CD14-positive monocyte (primary cell): ENCODE data around the gene AIFM3. TPM values are rescaled to one million over a fixed set of nuclear protein-coding genes. Genes with fewer than 3 reads are reported as not detected.

Experiments
- DNase-seq, 3 donors: peaks; one replicate each; pipeline ENCODE4 v3.0.0-alpha.2; 2011 to 2022
- H2AFZ ChIP-seq: 2 replicates; pipeline ENCODE4 v1.6.0; 2012; ENCODE audit warnings: mild to moderate bottlenecking, low read depth, low read length, inconsistent platforms; ENCODE audit not compliant: insufficient read depth, poor library complexity, severe bottlenecking
- H3K27ac ChIP-seq, 2 donors: 1 replicate in 1 of 2; 2 replicates in 1 of 2; pipeline ENCODE4 v1.5.1; 2012 to 2013; ENCODE audit warnings: low read length in 2 of 2, control low read depth in 1 of 2, inconsistent platforms in 1 of 2, low read depth in 1 of 2, mild to moderate bottlenecking in 1 of 2
- H3K27me3 ChIP-seq, 2 donors: one replicate each; pipeline versions ENCODE4 v1.6.0 to v1.6.1; 2011 to 2013; ENCODE audit warnings: low read length in 2 of 2; ENCODE audit not compliant: control insufficient read depth in 2 of 2, insufficient read depth in 2 of 2
- H3K36me3 ChIP-seq, 2 donors: replicated peaks in 1 of 2; 1 replicate in 1 of 2; 2 replicates in 1 of 2; pipeline versions ENCODE4 v1.5.1 to v1.6.1; 2012 to 2013; ENCODE audit warnings: low read length in 2 of 2, control low read depth in 1 of 2, inconsistent platforms in 1 of 2, mild to moderate bottlenecking in 1 of 2; ENCODE audit not compliant: insufficient read depth in 2 of 2, control insufficient read depth in 1 of 2
- H3K4me1 ChIP-seq, 2 donors: 1 replicate in 1 of 2; 2 replicates in 1 of 2; pipeline versions ENCODE4 v1.5.1 to v1.6.1; 2012 to 2013; ENCODE audit warnings: low read length in 2 of 2, control low read depth in 1 of 2, inconsistent platforms in 1 of 2, mild to moderate bottlenecking in 1 of 2, moderate library complexity in 1 of 2; ENCODE audit not compliant: insufficient read depth in 2 of 2, control insufficient read depth in 1 of 2
- H3K4me2 ChIP-seq: replicated peaks from 2 replicates; pipeline ENCODE3; 2012; ENCODE audit warnings: low read length, moderate library complexity, mild to moderate bottlenecking; ENCODE audit not compliant: poor library complexity, severe bottlenecking; ENCODE audit errors: extremely low read depth
- H3K4me3 ChIP-seq, 3 experiments: fragments of 200-600 bp in 1 of 3; sonication (generic) in 1 of 3; replicated peaks in 1 of 3; 1 replicate in 2 of 3; 2 replicates in 1 of 3; pipeline ENCODE4 v1.5.1; 2011 to 2013; ENCODE audit warnings: low read length in 3 of 3, mild to moderate bottlenecking in 3 of 3, control low read depth in 2 of 3, low read depth in 2 of 3, inconsistent platforms in 1 of 3, moderate library complexity in 1 of 3
- H3K79me2 ChIP-seq: 2 replicates; pipeline ENCODE4 v1.6.0; 2012; ENCODE audit warnings: mild to moderate bottlenecking, control low read depth, inconsistent platforms, low read length, moderate library complexity; ENCODE audit not compliant: insufficient read depth
- H3K9ac ChIP-seq: 2 replicates; pipeline ENCODE4 v1.6.0; 2017; ENCODE audit warnings: low read length, mild to moderate bottlenecking; ENCODE audit not compliant: insufficient read depth, poor library complexity, severe bottlenecking
- H3K9me3 ChIP-seq, 2 donors: replicated peaks in 1 of 2; 1 replicate in 1 of 2; 2 replicates in 1 of 2; pipeline versions ENCODE4 v1.5.1 to v1.6.1; 2012 to 2013; ENCODE audit warnings: low read length in 2 of 2, control low read depth in 1 of 2; ENCODE audit not compliant: control insufficient read depth in 1 of 2, insufficient read depth in 1 of 2
- H4K20me1 ChIP-seq: 2 replicates; pipeline ENCODE4 v1.6.0; 2012; ENCODE audit warnings: mild to moderate bottlenecking, low read length, control low read depth, moderate library complexity; ENCODE audit not compliant: insufficient read depth
- H3K27ac Mint-ChIP-seq, 7 donors: one replicate each; pipeline ENCODE4 v1.8.0; 2020; ENCODE audit warnings: mild to moderate bottlenecking in 7 of 7, mixed read lengths in 7 of 7, moderate library complexity in 6 of 7, inconsistent platforms in 2 of 7
- H3K27me3 Mint-ChIP-seq, 3 donors: one replicate each; pipeline ENCODE4 v1.8.0; 2021 to 2022; ENCODE audit warnings: low read depth in 3 of 3, mild to moderate bottlenecking in 3 of 3, mixed read lengths in 3 of 3, moderate library complexity in 3 of 3, inconsistent platforms in 1 of 3
- H3K36me3 Mint-ChIP-seq, 2 donors: one replicate each; pipeline ENCODE4 v1.8.0; 2020; ENCODE audit warnings: mixed read lengths in 2 of 2, inconsistent platforms in 1 of 2, mild to moderate bottlenecking in 1 of 2
- H3K4me1 Mint-ChIP-seq: one replicate; pipeline ENCODE4 v1.8.0; 2020; ENCODE audit warnings: mild to moderate bottlenecking, mixed read lengths
- H3K4me3 Mint-ChIP-seq, 2 donors: one replicate each; pipeline ENCODE4 v1.8.0; 2020; ENCODE audit warnings: mild to moderate bottlenecking in 2 of 2, mixed read lengths in 2 of 2, moderate library complexity in 1 of 2
- H3K9me3 Mint-ChIP-seq, 7 donors: one replicate each; pipeline ENCODE4 v1.8.0; 2020 to 2022; ENCODE audit warnings: mixed read lengths in 7 of 7, mild to moderate bottlenecking in 6 of 7, moderate library complexity in 6 of 7, inconsistent platforms in 2 of 7
- WGBS: methylation state at CpG from one replicate; pipeline ENCODE4 v1.1.5; 2013; ENCODE audit warnings: missing lambda C conversion rate; ENCODE audit not compliant: insufficient coverage; 5-methylcytosine and 5-hydroxymethylcytosine counted together
- intact Hi-C, 2 donors: fragments of 100-400 bp; cut with micrococcal nuclease; formaldehyde crosslinking; loops; one replicate each; pipeline versions ENCODE4 v1.15.0 to v1.15.1; 2023
- polyA plus RNA-seq, 3 donors: library from polyadenylated mRNA; depleted of rRNA in 1 of 3; unstranded in 2 of 3; stranded (reverse) in 1 of 3; fragments of 300-500 nt in 2 of 3; fragments of >200 nt in 1 of 3; fragmentation: Illumina TruSeq in 2 of 3; gene quantifications; 1 replicate in 2 of 3; 2 replicates in 1 of 3; pipeline ENCODE4 v1.2.3, GENCODE V29; 2012 to 2021
- TF ChIP-seq, protein P1 (sequence below): fragments of 200-600 bp; IDR thresholded peaks from one replicate; pipeline ENCODE4 v1.8.0; 2022; ENCODE audit warnings: antibody characterized with exemption, mild to moderate bottlenecking

Gene AIFM3
- polyA plus RNA-seq, 3 donors = 2.1 to 40.9 (median 2.3) TPM

DNA sequence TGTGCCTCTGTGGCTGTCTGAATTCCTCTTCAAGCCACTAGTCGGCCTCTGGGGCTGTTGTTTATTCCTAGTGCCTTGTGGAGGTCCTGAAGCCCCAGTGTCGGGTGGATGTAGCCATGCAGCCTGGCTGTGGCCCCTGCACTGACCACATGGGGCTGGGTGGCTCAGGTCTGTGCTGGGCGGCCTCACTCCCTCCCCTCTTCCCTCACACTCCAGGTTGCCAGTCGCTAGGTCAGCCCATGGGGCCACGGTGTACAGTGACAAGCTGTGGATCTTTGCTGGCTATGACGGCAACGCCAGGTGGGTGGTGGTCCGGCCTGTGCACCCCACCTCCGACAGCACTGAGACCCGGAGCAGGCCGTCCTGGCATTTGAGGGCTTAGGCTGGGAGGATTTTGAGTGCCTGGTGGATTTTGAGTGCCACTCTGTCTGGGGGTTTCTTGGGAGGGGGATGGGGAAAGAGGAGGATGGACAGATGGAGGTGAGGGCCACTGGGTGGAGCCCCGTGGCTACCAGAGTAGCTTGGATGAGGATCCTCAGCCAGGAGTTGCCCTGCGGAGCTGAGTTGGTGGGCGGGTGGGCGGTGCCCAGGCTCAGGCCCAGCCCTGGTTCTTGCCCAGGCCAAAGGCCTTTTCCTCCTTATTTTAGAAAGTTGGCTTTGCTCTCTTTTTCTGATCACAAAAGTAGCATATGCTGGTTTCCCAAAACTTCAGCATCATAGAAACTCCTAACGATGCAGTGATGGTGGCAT is 21.7 kb downstream of the AIFM3 start:
- no peak overlapping the region for H3K27ac Mint-ChIP-seq
- Histone ChIP-seq H4K20me1 (no peaks in the 10 kb centered on the region), H3K9me3 (no peaks in the 10 kb centered on the region), H3K27ac (no peak overlapping the region), H3K79me2 (no peaks in the 10 kb centered on the region), H3K4me1 (no peaks in the 10 kb centered on the region), H2AFZ (no peak overlapping the region), H3K36me3 (peaks cover 67 to 80% of the 10 kb centered on the region in 2 donors), H3K9ac (no peak overlapping the region), H3K4me3 (no peak overlapping the region), H3K27me3 (no peaks in the 10 kb centered on the region), H3K4me2 (no peak overlapping the region)
- peaks cover 4% of the 10 kb centered on the region for H3K4me1 Mint-ChIP-seq
- H3K27me3 Mint-ChIP-seq = peaks cover 0 to 3% (median 3%) of the 10 kb centered on the region in 3 donors
- no peaks in the 10 kb centered on the region for H3K9me3 Mint-ChIP-seq
- H3K4me3 Mint-ChIP-seq = no peak overlapping the region
- intact Hi-C loops = loop anchor here in 1 of 2 donors (10.0 kb wide), 1 partner anchor 56 kb away; the partner anchor contains the start of gene LRRC74B
- 99% methylated on average over 12 of the region's 16 CpGs for whole genome bisulfite sequencing
- DNase-seq = no peak
- TF ChIP-seq, protein P1, sequence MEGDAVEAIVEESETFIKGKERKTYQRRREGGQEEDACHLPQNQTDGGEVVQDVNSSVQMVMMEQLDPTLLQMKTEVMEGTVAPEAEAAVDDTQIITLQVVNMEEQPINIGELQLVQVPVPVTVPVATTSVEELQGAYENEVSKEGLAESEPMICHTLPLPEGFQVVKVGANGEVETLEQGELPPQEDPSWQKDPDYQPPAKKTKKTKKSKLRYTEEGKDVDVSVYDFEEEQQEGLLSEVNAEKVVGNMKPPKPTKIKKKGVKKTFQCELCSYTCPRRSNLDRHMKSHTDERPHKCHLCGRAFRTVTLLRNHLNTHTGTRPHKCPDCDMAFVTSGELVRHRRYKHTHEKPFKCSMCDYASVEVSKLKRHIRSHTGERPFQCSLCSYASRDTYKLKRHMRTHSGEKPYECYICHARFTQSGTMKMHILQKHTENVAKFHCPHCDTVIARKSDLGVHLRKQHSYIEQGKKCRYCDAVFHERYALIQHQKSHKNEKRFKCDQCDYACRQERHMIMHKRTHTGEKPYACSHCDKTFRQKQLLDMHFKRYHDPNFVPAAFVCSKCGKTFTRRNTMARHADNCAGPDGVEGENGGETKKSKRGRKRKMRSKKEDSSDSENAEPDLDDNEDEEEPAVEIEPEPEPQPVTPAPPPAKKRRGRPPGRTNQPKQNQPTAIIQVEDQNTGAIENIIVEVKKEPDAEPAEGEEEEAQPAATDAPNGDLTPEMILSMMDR = no peak
- H3K36me3 Mint-ChIP-seq = peaks cover 60 to 81% of the 10 kb centered on the region in 2 donors

DNA sequence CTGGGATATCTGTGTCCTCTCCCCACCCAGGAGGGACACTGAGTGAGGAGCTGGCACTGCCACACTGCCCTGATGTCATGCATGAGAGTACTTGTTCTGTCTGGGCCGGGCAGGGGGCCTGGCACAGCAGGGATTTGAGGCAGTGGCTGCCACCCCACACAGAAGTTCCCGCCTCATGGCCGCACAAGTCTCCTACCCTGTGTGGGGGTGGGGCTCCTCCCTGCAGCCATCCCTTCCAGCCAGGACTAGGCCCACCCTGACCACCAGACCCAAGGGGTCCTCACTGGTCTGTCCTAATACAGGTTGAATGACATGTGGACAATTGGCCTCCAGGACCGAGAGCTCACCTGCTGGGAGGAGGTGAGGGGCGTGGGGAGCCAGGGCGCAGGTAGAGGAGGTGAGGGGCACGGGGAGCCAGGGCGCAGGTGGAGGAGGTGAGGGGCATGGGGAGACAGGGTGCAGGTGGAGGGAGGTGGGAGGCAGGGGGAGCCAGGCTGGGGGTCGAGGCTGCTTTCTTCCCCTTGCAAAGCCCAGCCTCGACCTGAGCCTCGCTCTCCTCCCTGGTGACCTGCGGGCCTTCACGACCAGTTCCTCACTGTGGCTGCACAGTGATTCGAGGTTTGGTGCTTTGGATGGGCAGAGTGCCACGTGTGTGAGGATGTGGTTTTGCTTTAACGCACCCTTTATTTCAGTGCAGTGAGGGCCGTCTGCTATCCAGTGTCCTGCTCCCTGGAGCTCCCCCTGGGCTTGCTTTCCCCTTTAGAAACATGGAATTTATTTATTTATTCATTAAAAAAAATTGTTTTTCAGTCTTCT is 22.5 kb downstream of the AIFM3 start:
- peaks cover 0 to 5% (median 3%) of the 10 kb centered on the region in 3 donors for H3K27me3 Mint-ChIP-seq
- Histone ChIP-seq H3K9me3 (no peaks in the 10 kb centered on the region), H3K27ac (no peak overlapping the region), H3K27me3 (no peaks in the 10 kb centered on the region), H3K4me3 (no peak overlapping the region), H3K36me3 (peaks cover 64 to 88% of the 10 kb centered on the region in 2 donors), H4K20me1 (no peaks in the 10 kb centered on the region), H3K79me2 (no peaks in the 10 kb centered on the region), H3K4me2 (no peak overlapping the region), H2AFZ (no peak overlapping the region), H3K4me1 (no peaks in the 10 kb centered on the region), H3K9ac (no peak overlapping the region)
- H3K27ac Mint-ChIP-seq = peak overlapping the region in 1 of 7 donors; percentile 6
- TF ChIP-seq, protein P1 = no peak
- no peak overlapping the region for H3K4me3 Mint-ChIP-seq
- intact Hi-C loops = loop anchor here in 1 of 2 donors (10.0 kb wide), 1 partner anchor 55 kb away; the partner anchor contains the start of gene LRRC74B
- WGBS = 32% methylated on average over 4 of the region's 17 CpGs
- peaks cover 55 to 79% of the 10 kb centered on the region in 2 donors for H3K36me3 Mint-ChIP-seq
- H3K9me3 Mint-ChIP-seq = no peaks in the 10 kb centered on the region
- H3K4me1 Mint-ChIP-seq = no peaks in the 10 kb centered on the region
- no peak for DNase-seq
